Activated CD8-positive, alpha-beta memory T cell treated with anti-CD3 and anti-CD28 coated beads, Interleukin-2, amount 10 ng/mL, durations not matched to agents 7 days and 5 days (primary cell): Measurements from ENCODE around the gene MEGF8. TPM values are rescaled to one million over a fixed set of nuclear protein-coding genes. Genes with fewer than 3 reads are reported as not detected.

Experiments
- ATAC-seq: fragments of 150-1000 bp; cut with Tn5 transposase; one replicate; pipeline ENCODE4 v1.10.0; 2021; ENCODE audit warnings: moderate library complexity
- CTCF ChIA-PET: fragments of 350-600 bp; sonication (Branson Sonifier 250); formaldehyde crosslinking; loops from one replicate; lab custom pipeline; 2021; ENCODE audit warnings: antibody characterized with exemption; lab: Charles Lee
- DNase-seq: peaks from one replicate; pipeline ENCODE4 v3.0.0-alpha.2; 2020
- H3K27ac Mint-ChIP-seq: one replicate; pipeline ENCODE4 v1.8.0; 2021; ENCODE audit warnings: mild to moderate bottlenecking, mixed read lengths
- H3K27me3 Mint-ChIP-seq: one replicate; pipeline ENCODE4 v1.8.0; 2021; ENCODE audit warnings: mixed read lengths
- H3K36me3 Mint-ChIP-seq: one replicate; pipeline ENCODE4 v1.8.0; 2021; ENCODE audit warnings: mild to moderate bottlenecking, mixed read lengths
- H3K4me1 Mint-ChIP-seq: one replicate; pipeline ENCODE4 v1.8.0; 2021; ENCODE audit warnings: mixed read lengths
- H3K4me3 Mint-ChIP-seq: one replicate; pipeline ENCODE4 v1.8.0; 2021; ENCODE audit warnings: mild to moderate bottlenecking, moderate library complexity, mixed read lengths
- H3K9me3 Mint-ChIP-seq: one replicate; pipeline ENCODE4 v1.8.0; 2022; ENCODE audit warnings: low read depth, mixed read lengths
- microRNA-seq: library from miRNA; unstranded; fragments of <30 nt; microRNA quantifications from one replicate; pipeline ENCODE4 v1.2.0, GENCODE V29; 2022
- total RNA-seq, 2 experiments: library from RNA; stranded (reverse); gene quantifications; one replicate each; pipeline ENCODE4 v1.2.3, GENCODE V29; 2021

The MEGF8 gene
- total RNA-seq, 2 experiments from 2014 or later: 6.5 TPM

DNA sequence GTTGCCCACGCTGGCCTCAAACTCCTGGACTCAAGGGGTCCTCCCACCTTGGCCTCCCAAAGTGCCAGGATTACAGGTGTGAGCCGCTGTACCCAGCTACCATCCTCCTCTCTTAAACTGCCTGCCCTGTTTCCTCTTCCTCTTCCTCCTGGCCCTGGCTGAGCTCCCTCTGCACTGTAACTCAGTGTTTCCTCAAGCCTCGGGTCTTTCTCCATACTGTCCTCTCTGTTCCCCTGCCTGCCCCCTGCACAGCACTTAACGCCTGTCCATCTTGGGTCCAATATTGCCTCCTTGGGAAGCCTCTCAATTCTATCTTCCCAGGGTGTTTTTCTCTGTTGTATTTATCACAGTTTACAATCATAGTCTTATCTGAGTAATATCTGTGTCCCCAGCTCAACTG is 95.7 kb downstream of the MEGF8 start:
- Mint-ChIP-seq H3K4me3 (peak overlapping the region; percentile 17), H3K27me3 (peaks cover 3% of the 10 kb centered on the region), H3K9me3 (no peaks in the 10 kb centered on the region), H3K27ac (peak overlapping the region; percentile 3), H3K4me1 (peaks cover 38% of the 10 kb centered on the region), H3K36me3 (peaks cover 5% of the 10 kb centered on the region)
- CTCF ChIA-PET: interaction anchor here (0.7 to 6.3 kb wide), 9 partner anchors 10 to 310 kb away, joined by 3 to 67 read pairs (median 10); partner anchors contain the start of gene CXCL17
- ATAC-seq (no peak), DNase-seq (no peak)

DNA sequence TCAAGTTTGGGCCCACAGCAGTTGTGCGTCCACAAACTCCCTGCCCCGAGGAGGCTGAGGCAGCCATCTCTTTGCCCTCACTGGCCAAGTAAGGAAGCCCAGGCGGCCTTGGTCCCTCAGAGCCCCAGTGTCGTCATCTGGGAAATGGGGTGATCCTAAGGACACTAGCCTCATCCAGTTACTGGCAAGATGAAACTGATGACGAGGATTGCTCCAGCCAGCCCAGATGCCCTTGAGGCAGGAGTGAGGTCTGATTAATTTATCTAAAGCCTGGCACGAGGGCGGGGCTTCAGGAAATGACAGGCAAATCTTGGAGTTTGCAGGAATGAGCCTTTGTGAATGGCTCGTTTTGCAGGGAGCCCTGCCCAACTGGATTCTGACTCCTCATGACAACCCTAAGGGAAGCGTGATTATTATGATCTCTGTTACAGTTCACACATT is 96.2 kb downstream of the MEGF8 start:
- CTCF ChIA-PET: interaction anchor here (0.7 to 6.3 kb wide), 7 partner anchors 9 to 310 kb away, joined by 3 to 67 read pairs (median 10); partner anchors contain the start of gene CXCL17
- H3K27ac Mint-ChIP-seq: no peak overlapping the region
- peak overlapping the region; percentile 94 for H3K4me3 Mint-ChIP-seq
- no peaks in the 10 kb centered on the region for H3K9me3 Mint-ChIP-seq
- no peak for ATAC-seq
- H3K4me1 Mint-ChIP-seq: peaks cover 38% of the 10 kb centered on the region
- no peak for DNase-seq
- peaks cover 3% of the 10 kb centered on the region for H3K27me3 Mint-ChIP-seq
- peaks cover 5% of the 10 kb centered on the region for H3K36me3 Mint-ChIP-seq

DNA sequence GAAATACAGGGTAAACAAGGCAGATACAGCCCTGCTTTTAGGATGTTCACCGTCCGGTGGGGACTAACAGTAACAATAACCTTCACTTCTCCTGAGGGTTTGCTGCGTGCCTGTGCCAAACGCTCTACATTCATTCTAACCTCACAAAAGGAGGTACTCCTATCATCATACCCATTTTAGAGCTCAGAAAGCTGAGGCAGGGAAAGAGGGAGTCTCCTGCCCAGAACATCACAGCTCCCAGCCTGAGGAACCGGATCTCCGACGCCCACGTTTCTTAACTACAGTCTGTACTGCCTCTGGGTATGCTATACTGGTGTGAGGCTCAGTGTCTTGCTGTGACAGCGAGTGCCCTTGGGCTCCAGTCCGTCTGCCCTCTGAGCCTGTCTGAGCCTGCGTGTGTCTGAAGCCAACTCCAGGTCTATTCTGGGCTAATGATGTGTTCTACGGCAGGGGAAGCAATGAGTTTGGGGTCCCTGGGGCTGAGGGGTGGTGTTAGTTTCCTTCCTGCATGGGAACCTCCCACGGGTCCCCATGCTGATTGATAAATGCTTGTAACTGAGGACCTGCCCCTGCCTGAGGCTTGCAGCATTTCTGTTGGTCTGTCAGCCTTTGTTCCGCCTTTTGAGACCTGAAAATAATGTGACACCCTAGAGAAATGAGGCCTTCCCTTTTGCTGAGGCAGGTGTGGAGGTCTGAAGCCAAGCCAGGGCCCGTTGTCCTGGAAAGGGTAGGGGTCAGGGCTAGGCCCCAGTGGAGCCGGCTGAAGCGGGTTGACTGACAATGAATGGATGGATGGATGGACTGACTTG is 96.9 kb downstream of the MEGF8 start:
- CTCF ChIA-PET: interaction anchor here (1.3 to 6.3 kb wide), 9 partner anchors 16 to 314 kb away, joined by 3 to 67 read pairs (median 6); partner anchors contain the start of genes CEACAM1 and CXCL17

DNA sequence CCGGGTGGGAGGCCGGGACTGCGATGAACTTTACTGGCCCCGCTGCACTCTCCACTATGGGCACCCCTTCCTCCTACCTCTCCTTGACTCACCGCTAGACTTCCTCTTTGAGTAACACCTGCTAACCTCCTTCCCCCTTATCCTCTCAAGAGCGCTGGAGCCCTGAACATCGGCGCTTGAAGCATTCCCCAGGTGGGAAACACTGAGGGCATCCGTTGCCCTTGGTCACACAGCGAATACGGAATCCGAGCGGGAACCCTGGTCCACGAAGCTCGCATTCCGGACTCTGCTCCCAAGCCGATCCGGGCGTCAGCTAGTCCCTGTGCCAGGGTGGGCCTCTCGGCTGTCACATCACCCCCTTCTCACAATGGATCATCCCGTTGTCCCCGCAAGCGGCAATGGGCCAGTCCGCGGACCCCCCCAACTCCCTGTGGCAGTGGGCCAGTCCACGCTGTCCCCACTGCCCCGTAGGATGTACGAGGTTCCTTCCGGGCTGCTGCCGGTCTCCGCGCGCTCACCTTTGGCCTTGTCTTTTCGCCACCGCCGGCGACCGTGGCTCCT is 97.5 kb downstream of the MEGF8 start:
- Mint-ChIP-seq H3K4me1 (peaks cover 38% of the 10 kb centered on the region), H3K36me3 (peaks cover 5% of the 10 kb centered on the region), H3K27me3 (peaks cover 3% of the 10 kb centered on the region), H3K27ac (peak overlapping the region; percentile 90), H3K9me3 (no peaks in the 10 kb centered on the region), H3K4me3 (peak overlapping the region; percentile 94)
- DNase-seq (peak; percentile 70), ATAC-seq (peak; percentile 46)
- CTCF ChIA-PET: interaction anchor here (1.0 to 6.3 kb wide), 15 partner anchors 8 to 388 kb away, joined by 3 to 67 read pairs (median 6); partner anchors contain the start of genes CEACAM1 and CXCL17

More for the DNA sequence above, 96.9 kb downstream of the MEGF8 start:
- ATAC-seq (no peak), DNase-seq (no peak)
- peak overlapping the region; percentile 94 for H3K4me3 Mint-ChIP-seq
- H3K27ac Mint-ChIP-seq: peak overlapping the region; percentile 90
- peaks cover 38% of the 10 kb centered on the region for H3K4me1 Mint-ChIP-seq
- H3K9me3 Mint-ChIP-seq: no peaks in the 10 kb centered on the region
- peaks cover 3% of the 10 kb centered on the region for H3K27me3 Mint-ChIP-seq
- H3K36me3 Mint-ChIP-seq: peaks cover 5% of the 10 kb centered on the region

DNA sequence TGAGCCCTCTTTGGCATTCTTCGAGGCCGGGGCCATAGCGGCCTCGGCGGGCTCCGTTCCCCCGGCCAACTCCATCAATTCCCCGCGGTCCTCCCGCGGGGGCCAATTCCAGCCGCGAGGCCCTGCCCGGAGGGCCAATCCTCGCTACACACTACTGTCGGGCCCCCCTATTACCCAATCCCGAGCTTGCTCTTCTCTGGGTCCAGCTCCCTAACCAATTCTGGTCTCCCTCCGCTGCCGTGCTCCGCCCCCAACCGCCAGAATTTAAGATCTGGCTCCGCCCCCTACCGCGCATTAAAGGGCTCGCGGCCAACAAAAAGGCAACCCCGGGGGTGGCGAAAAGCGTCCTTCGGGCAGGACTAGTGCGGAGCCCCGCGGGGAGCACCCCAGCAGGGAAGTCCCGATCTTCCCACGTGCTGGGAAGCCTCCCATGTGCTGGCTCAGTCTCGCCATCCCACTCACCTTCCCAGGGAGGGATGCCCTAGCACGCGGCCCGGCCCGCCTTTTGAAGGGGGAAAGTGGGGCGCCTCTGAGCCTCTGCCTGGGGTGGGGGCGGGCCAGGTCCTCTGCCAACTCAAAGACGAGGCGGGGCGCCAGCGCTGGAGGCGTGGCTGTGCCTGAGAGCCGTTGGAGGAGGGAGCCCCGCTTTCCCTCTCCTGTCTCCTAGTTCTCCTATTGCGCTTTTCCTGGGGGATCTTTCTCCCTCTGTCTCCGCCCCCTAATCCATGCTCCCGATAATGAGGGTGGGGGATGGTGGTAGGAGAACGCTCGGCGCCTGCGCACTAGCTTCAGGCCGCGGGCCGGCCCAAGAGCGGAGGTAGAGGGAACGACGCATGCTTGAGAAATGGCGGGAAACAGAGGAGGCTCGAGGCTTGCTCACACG is 98.3 kb downstream of the MEGF8 start:
- CTCF ChIA-PET: interaction anchor here (0.5 to 6.3 kb wide), 19 partner anchors 8 to 389 kb away, joined by 3 to 67 read pairs (median 5); partner anchors contain the start of genes CEACAM1 and CXCL17
- DNase-seq (peak; percentile 97), ATAC-seq (peak; percentile 98)
- Mint-ChIP-seq H3K9me3 (no peaks in the 10 kb centered on the region), H3K27ac (peak overlapping the region; percentile 90), H3K36me3 (peaks cover under 1% of the 10 kb centered on the region), H3K4me3 (peak overlapping the region; percentile 94), H3K4me1 (peaks cover 37% of the 10 kb centered on the region), H3K27me3 (peaks cover 3% of the 10 kb centered on the region)

DNA sequence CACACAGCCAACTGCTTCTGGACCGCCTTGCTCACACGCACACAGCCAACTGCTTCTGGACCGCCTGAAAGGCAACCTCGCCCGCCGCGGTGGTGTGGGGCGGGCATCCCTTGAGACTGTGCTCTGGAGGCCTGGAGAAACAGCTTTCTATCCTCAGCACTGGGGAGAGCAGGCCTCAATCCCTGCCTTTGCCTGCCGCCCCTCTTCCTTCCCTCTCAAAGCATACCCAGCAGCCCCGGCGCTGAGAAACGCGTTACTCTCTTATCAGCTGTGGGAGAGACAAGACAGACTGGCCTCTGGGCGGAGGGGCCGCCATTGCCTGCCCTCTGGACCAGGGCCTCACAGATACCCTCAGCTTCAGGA is 98.9 kb downstream of the MEGF8 start:
- ATAC-seq (no peak), DNase-seq (no peak)
- peaks cover 36% of the 10 kb centered on the region for H3K4me1 Mint-ChIP-seq
- peaks cover 3% of the 10 kb centered on the region for H3K27me3 Mint-ChIP-seq
- CTCF ChIA-PET: interaction anchor here (1.0 to 6.3 kb wide), 11 partner anchors 10 to 126 kb away, joined by 3 to 67 read pairs (median 7); partner anchors contain the start of genes CEACAM1 and CXCL17
- H3K27ac Mint-ChIP-seq: no peak overlapping the region
- H3K36me3 Mint-ChIP-seq: no peaks in the 10 kb centered on the region
- no peaks in the 10 kb centered on the region for H3K9me3 Mint-ChIP-seq
- peak overlapping the region; percentile 94 for H3K4me3 Mint-ChIP-seq

DNA sequence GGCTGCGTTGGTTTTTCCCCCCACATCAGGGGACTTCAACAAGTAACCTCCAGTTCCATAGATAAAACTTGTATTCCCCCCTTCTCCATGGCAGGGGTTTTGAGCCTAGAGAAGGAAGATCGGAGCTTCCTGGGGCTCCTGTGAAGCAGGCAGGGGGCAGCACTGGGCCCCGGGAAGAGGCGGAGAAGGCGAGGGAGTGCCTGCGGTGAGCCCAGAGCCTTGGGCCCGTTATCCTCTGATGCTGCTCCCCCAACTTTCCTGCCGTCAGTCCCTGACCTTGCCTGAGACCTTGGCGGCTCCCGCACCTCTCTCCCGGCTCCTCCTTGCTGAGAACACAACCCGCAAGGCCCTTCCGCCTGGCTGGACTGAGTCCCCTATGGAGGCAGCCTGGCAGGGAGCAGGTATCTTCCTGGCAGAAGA is 99.3 kb downstream of the MEGF8 start:
- Mint-ChIP-seq H3K4me1 (peaks cover 35% of the 10 kb centered on the region), H3K36me3 (no peaks in the 10 kb centered on the region), H3K4me3 (peak overlapping the region; percentile 94), H3K27me3 (peaks cover 3% of the 10 kb centered on the region), H3K27ac (no peak overlapping the region), H3K9me3 (no peaks in the 10 kb centered on the region)
- ATAC-seq (no peak), DNase-seq (no peak)
- CTCF ChIA-PET: interaction anchor here (1.0 to 6.3 kb wide), 9 partner anchors 10 to 108 kb away, joined by 3 to 67 read pairs (median 7); partner anchors contain the start of genes CEACAM1 and CXCL17

DNA sequence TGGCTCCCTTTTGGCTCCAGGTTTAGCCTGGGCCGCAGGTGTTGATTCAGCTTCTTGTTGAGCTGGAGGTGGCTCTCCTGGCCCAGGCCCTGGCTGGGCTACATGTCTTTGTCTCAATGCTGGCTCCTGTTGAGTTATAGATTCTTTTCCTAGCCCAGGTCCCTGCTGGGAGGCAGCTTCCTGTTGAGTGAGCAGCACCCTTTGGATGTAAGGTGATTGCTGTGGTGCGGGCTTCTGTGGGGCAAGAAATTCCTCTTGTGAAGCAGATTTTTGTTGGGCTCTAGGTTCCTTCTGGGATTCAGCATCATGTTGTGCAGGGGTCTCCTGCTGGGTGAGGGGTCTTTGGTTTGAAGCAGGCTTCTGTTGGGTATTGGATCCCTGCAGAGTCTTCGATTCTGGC is 101.2 kb downstream of the MEGF8 start:
- H3K4me1 Mint-ChIP-seq: peaks cover 17% of the 10 kb centered on the region
- H3K36me3 Mint-ChIP-seq: no peaks in the 10 kb centered on the region
- no peaks in the 10 kb centered on the region for H3K9me3 Mint-ChIP-seq
- H3K27me3 Mint-ChIP-seq: peaks cover 4% of the 10 kb centered on the region
- H3K27ac Mint-ChIP-seq: no peak overlapping the region
- no peak overlapping the region for H3K4me3 Mint-ChIP-seq
- CTCF ChIA-PET: interaction anchor here (0.7 to 3.5 kb wide), 5 partner anchors 8 to 24 kb away, joined by 3 to 28 read pairs (median 5); no protein-coding TSS in a partner anchor
- DNase-seq: no peak
- ATAC-seq: no peak

DNA sequence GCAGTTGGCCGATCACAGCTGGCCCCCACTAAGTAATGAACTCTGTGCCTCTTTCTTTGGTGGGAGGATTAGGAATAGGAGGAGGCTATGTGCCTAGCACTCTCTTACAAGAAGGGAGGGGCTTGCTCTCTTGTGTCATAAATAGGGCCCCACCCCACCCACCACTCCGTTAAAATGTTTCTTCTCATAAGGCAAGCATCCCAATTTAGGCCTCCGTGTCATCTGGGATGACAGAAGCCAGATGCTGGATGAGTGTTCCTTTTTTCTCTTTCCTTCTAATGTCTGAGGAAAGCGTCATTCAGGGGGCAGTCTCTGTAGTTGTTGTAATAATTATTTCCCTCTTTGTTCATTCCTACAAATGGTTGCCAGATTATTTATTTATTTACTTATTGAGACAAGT is 101.9 kb downstream of the MEGF8 start, which contains the start of gene LIPE:
LIPE (minus strand) TSS at position 76 of the 400 bp plus-strand sequence. CDS start 239 bp downstream, outside the sequence.
- no peak for DNase-seq
- ATAC-seq: no peak
- CTCF ChIA-PET: interaction anchor here (1.8 to 1.9 kb wide), 2 partner anchors 11 to 14 kb away, joined by 5 to 9 read pairs; no protein-coding TSS in a partner anchor
- H3K27me3 Mint-ChIP-seq: peaks cover 4% of the 10 kb centered on the region
- H3K4me3 Mint-ChIP-seq: no peak within 1 kb of the TSS
- H3K9me3 Mint-ChIP-seq: no peaks in the 10 kb centered on the region
- no peak within 1 kb of the TSS for H3K27ac Mint-ChIP-seq
- H3K36me3 Mint-ChIP-seq: no peaks in the 10 kb centered on the region
- peaks cover 10% of the 10 kb centered on the region for H3K4me1 Mint-ChIP-seq

Small RNA genes lying within 50 kb of the gene (microRNA-seq; reads per million reads assigned to microRNA genes)
- not detected for gene MIR8077

Other genes with a start within 250 kb of the MEGF8 start
- gene ZNF574, start 249.5 kb upstream of the MEGF8 start, total RNA-seq: 10 to 100 TPM; 14.7 to 18.3 TPM
- gene POU2F2, start 193.2 kb upstream of the MEGF8 start, total RNA-seq: 10 to 100 TPM; 17.7 to 40.4 TPM
- 10 to 100 TPM; 35.8 to 40.7 TPM for gene DEDD2, start 108.0 kb upstream of the MEGF8 start, total RNA-seq
- 10 to 100 TPM; 21.9 to 24.4 TPM for gene ZNF526, start 105.3 kb upstream of the MEGF8 start, total RNA-seq
- gene GSK3A, start 83.0 kb upstream of the MEGF8 start, total RNA-seq: 10 to 100 TPM; 47.3 to 53.8 TPM
- 10 to 100 TPM; 43.5 to 58.7 TPM for gene ERF, start 70.5 kb upstream of the MEGF8 start, total RNA-seq
- gene CIC, start 56.4 kb upstream of the MEGF8 start, total RNA-seq: 10 to 100 TPM; 67.3 to 77.3 TPM
- 1 to 10 TPM in 1 of 2 experiments, under 1 TPM in 1; 0.89 to 1.1 TPM for gene PRR19, start 23.5 kb upstream of the MEGF8 start, total RNA-seq
- gene PAFAH1B3, start 23.0 kb upstream of the MEGF8 start, total RNA-seq: 10 to 100 TPM; 38.0 to 38.9 TPM
- gene TMEM145, start 12.3 kb upstream of the MEGF8 start, total RNA-seq: 1 to 10 TPM in 1 of 2 experiments, under 1 TPM in 1; 0.15 to 1.1 TPM
- not detected for gene CNFN, start 64.7 kb downstream of the MEGF8 start, total RNA-seq
- 10 to 100 TPM; 41.5 to 44.6 TPM for gene LIPE, start 101.8 kb downstream of the MEGF8 start, total RNA-seq
- not detected for gene CXCL17, start 117.3 kb downstream of the MEGF8 start, total RNA-seq
- gene CEACAM1, start 202.8 kb downstream of the MEGF8 start, total RNA-seq: 10 to 100 TPM; 30.0 to 37.0 TPM